Sigmoid colon (tissue), 7 donors: ENCODE data around the gene ZNHIT1. TPM values are rescaled to one million over a fixed set of nuclear protein-coding genes. Genes with fewer than 3 reads are reported as not detected.

Experiments
- DNase-seq: peaks from one replicate; pipeline ENCODE4 v3.0.0-alpha.2; 2019
- H3K27ac ChIP-seq, 4 donors: fragments of 200-600 bp; sonication (generic); one replicate each; pipeline ENCODE4 v1.5.1; 2016 to 2019; ENCODE audit warnings: mild to moderate bottlenecking in 1 of 4
- H3K27me3 ChIP-seq, 3 donors: fragments of 200-600 bp; sonication (generic); one replicate each; pipeline ENCODE4 v1.5.1; 2019; ENCODE audit warnings: mild to moderate bottlenecking in 1 of 3
- H3K36me3 ChIP-seq, 4 donors: fragments of 200-600 bp; sonication (generic); one replicate each; pipeline ENCODE4 v1.5.1; 2016 to 2019
- H3K4me1 ChIP-seq, 4 donors: fragments of 200-600 bp; sonication (generic); one replicate each; pipeline ENCODE4 v1.5.1; 2017 to 2019
- H3K4me3 ChIP-seq, 4 donors: fragments of 200-600 bp; sonication (generic); one replicate each; pipeline ENCODE4 v1.5.1; 2017 to 2019; ENCODE audit warnings: mild to moderate bottlenecking in 2 of 4, moderate library complexity in 1 of 4
- H3K9me3 ChIP-seq, 4 donors: fragments of 200-600 bp in 3 of 4; sonication (generic) in 3 of 4; one replicate each; pipeline versions ENCODE4 v1.5.1 to v1.6.1; 2013 to 2019
- EP300 ChIP-seq, 4 donors: sonication (generic); formaldehyde crosslinking; IDR thresholded peaks; one replicate each; pipeline ENCODE4 v1.6.1; 2017; ENCODE audit warnings: antibody characterized with exemption in 4 of 4
- POLR2A ChIP-seq, 2 donors: fragments of 450-650 bp; IDR thresholded peaks; one replicate each; pipeline ENCODE4 v1.6.1; 2016; ENCODE audit warnings: antibody characterized with exemption in 2 of 2, mild to moderate bottlenecking in 2 of 2, moderate library complexity in 2 of 2
- POLR2AphosphoS5 ChIP-seq, 4 donors: sonication (generic); formaldehyde crosslinking; IDR thresholded peaks; one replicate each; pipeline ENCODE4 v1.6.1; 2017; ENCODE audit warnings: antibody characterized with exemption in 4 of 4
- WGBS, 2 donors: extraction: QIAGEN DNeasy Blood & Tissue Kit; methylation state at CpG; one replicate each; pipeline ENCODE4 v1.1.7; 2013; 5-methylcytosine and 5-hydroxymethylcytosine counted together
- intact Hi-C: fragments of 100-400 bp; cut with DNase I; formaldehyde crosslinking; loops from one replicate; pipeline ENCODE4 v1.15.1; 2023
- polyA plus RNA-seq, 3 donors: library from polyadenylated mRNA; stranded (reverse); fragments of 200-250 nt; gene quantifications; one replicate each; pipeline ENCODE4 v1.2.3, GENCODE V29; 2013
- total RNA-seq, 4 donors: library from RNA; depleted of rRNA; stranded (reverse); fragments of >200 nt; gene quantifications; one replicate each; pipeline ENCODE4 v1.1.0, GENCODE V29; 2016
- TF ChIP-seq, protein P1 (sequence below), 4 experiments: fragments of 450-650 bp in 3 of 4; fragments of 200-600 bp in 1 of 4; IDR thresholded peaks; one replicate each; pipeline ENCODE4 v1.5.1; 2016 to 2019; ENCODE audit warnings: antibody characterized with exemption in 4 of 4, mild to moderate bottlenecking in 3 of 4, moderate library complexity in 2 of 4
- donor health status: healthy with polysubstance abuse.
- donor health status: Bipolar disorder and iron deficiency.
- donor health status: healthy.

ZNHIT1 gene
- total and polyA plus RNA-seq, 7 donors, result 64.8 to 200 (median 97.4) TPM

- peaks cover 13 to 58% (median 27%) of the 10 kb centered on the region in 4 donors for H3K36me3 ChIP-seq
- DNase-seq, result no peak
- intact Hi-C loops, result no loop called here
- peaks cover 10 to 24% (median 12%) of the 10 kb centered on the region in 3 donors for H3K27me3 ChIP-seq
- H3K4me1 ChIP-seq, result peaks cover 0 to 8% (median 7%) of the 10 kb centered on the region in 4 donors
- no peaks in the 10 kb centered on the region for H3K9me3 ChIP-seq
- no peak overlapping the region for H3K4me3 ChIP-seq
- TF ChIP-seq, protein P1, sequence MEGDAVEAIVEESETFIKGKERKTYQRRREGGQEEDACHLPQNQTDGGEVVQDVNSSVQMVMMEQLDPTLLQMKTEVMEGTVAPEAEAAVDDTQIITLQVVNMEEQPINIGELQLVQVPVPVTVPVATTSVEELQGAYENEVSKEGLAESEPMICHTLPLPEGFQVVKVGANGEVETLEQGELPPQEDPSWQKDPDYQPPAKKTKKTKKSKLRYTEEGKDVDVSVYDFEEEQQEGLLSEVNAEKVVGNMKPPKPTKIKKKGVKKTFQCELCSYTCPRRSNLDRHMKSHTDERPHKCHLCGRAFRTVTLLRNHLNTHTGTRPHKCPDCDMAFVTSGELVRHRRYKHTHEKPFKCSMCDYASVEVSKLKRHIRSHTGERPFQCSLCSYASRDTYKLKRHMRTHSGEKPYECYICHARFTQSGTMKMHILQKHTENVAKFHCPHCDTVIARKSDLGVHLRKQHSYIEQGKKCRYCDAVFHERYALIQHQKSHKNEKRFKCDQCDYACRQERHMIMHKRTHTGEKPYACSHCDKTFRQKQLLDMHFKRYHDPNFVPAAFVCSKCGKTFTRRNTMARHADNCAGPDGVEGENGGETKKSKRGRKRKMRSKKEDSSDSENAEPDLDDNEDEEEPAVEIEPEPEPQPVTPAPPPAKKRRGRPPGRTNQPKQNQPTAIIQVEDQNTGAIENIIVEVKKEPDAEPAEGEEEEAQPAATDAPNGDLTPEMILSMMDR (IDR thresholded peaks at IDR 0.05), result no peak
- no peak for TF ChIP-seq POLR2A (IDR thresholded peaks at IDR 0.05)
- no peak for TF ChIP-seq EP300 (IDR thresholded peaks at IDR 0.05)
- TF ChIP-seq POLR2AphosphoS5 (IDR thresholded peaks at IDR 0.05), result no peak
- WGBS, 2 donors, result 89% methylated on average over 19 of the region's 19 CpGs
- no peak overlapping the region for H3K27ac ChIP-seq
These were observed 11.3 kb upstream of the ZNHIT1 start for GRCh38 chr7:101206665-101207042.

DNA sequence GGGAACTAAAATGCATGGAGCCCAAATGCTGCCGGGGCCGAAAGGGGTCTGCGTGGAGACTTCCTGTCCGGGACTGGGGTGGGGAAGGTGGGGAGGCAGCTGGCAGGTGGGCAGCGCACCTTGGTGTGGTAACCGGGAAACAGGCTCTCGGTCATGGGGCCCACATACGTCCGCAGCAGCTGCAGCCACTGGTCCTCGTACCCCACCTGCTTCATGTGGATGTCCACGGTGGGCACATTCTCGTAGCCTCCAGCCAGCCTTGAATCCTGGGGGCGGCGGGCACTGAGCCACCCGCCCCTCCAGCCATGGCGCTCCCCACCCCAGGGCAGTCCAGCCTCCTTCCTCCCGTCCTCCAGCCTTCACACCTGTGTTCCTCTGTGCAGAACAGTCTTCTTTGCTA lies 10.5 kb upstream of the ZNHIT1 start:
- WGBS, 2 donors, result 93 to 94% methylated on average over 17 of the region's 17 CpGs
- no peak for TF ChIP-seq POLR2AphosphoS5 (IDR thresholded peaks at IDR 0.05)
- TF ChIP-seq EP300 (IDR thresholded peaks at IDR 0.05), result no peak
- TF ChIP-seq, protein P1 (IDR thresholded peaks at IDR 0.05), result no peak
- no peak for TF ChIP-seq POLR2A (IDR thresholded peaks at IDR 0.05)
- intact Hi-C loops, result no loop called here

GRCh38 chr7:101208794-101209193 lies 9.2 kb upstream of the ZNHIT1 start:
- Histone ChIP-seq H3K4me1 (no peaks in the 10 kb centered on the region), H3K27me3 (peaks cover 0 to 4% (median 0%) of the 10 kb centered on the region in 3 donors), H3K36me3 (peaks cover 18 to 79% (median 44%) of the 10 kb centered on the region in 4 donors), H3K9me3 (no peaks in the 10 kb centered on the region), H3K4me3 (no peak overlapping the region), H3K27ac (no peak overlapping the region)
- DNase-seq, result no peak
- 92 to 96% methylated on average over 14 of the region's 14 CpGs for WGBS, 2 donors
- TF ChIP-seq, protein P1 (IDR thresholded peaks at IDR 0.05), result no peak
- TF ChIP-seq POLR2AphosphoS5 (IDR thresholded peaks at IDR 0.05) (no peak), POLR2A (IDR thresholded peaks at IDR 0.05) (no peak), EP300 (IDR thresholded peaks at IDR 0.05) (no peak)
- intact Hi-C loops, result no loop called here

More for the DNA sequence above, 10.5 kb upstream of the ZNHIT1 start:
- DNase-seq, result no peak
- Histone ChIP-seq H3K27ac (no peak overlapping the region), H3K4me3 (no peak overlapping the region), H3K27me3 (peaks cover 2 to 16% (median 5%) of the 10 kb centered on the region in 3 donors), H3K4me1 (peaks cover 0 to under 1% (median 0%) of the 10 kb centered on the region in 4 donors), H3K36me3 (peaks cover 15 to 66% (median 35%) of the 10 kb centered on the region in 4 donors), H3K9me3 (no peaks in the 10 kb centered on the region)

- TF ChIP-seq, protein P1 (IDR thresholded peaks at IDR 0.05), result no peak
- TF ChIP-seq POLR2A (IDR thresholded peaks at IDR 0.05) (no peak), EP300 (IDR thresholded peaks at IDR 0.05) (no peak)
- peaks cover 0 to 7% (median 5%) of the 10 kb centered on the region in 4 donors for H3K4me1 ChIP-seq
- H3K36me3 ChIP-seq, result peaks cover 18 to 93% (median 51%) of the 10 kb centered on the region in 4 donors
- no peaks in the 10 kb centered on the region for H3K27me3 ChIP-seq
- H3K4me3 ChIP-seq, result no peak overlapping the region
- intact Hi-C loops, result loop anchor here (10.0 kb wide), 1 partner anchor 75 kb away; no protein-coding TSS in a partner anchor
- H3K27ac ChIP-seq, result no peak overlapping the region
- WGBS, 2 donors, result 93 to 95% methylated on average over 19 of the region's 19 CpGs
- H3K9me3 ChIP-seq, result no peaks in the 10 kb centered on the region
- DNase-seq, result no peak
These were observed 7.8 kb upstream of the ZNHIT1 start for GRCh38 chr7:101210143-101210542.

DNA sequence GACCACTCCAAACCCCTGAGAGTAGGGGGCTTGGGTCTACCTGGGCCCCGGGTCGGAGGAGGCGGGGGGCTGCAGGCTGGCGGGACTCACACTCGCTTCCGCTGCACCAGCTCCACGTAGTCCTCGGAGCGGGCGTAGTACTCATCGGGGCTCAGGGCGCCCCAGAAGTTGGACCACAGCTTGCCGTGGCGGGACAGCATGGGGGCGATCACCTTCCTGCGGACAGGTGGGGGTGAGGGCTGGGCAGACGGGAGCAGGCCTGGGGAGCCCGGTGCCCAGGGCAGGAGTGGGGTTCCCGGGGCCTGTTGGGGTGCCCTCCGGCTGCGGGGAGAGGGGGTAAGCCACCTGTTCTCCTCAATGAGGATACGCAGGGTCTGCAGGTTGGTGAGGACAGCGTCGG lies 6.5 kb upstream of the ZNHIT1 start:
- H3K4me3 ChIP-seq, result no peak overlapping the region
- H3K9me3 ChIP-seq, result no peaks in the 10 kb centered on the region
- peaks cover 18 to 93% (median 54%) of the 10 kb centered on the region in 4 donors for H3K36me3 ChIP-seq
- no peaks in the 10 kb centered on the region for H3K27me3 ChIP-seq
- H3K4me1 ChIP-seq, result peaks cover 0 to 21% (median 16%) of the 10 kb centered on the region in 4 donors
- 97 to 98% methylated on average over 24 of the region's 24 CpGs for WGBS, 2 donors
- TF ChIP-seq POLR2A (IDR thresholded peaks at IDR 0.05) (no peak), EP300 (IDR thresholded peaks at IDR 0.05) (no peak), POLR2AphosphoS5 (IDR thresholded peaks at IDR 0.05) (no peak)
- TF ChIP-seq, protein P1 (IDR thresholded peaks at IDR 0.05), result no peak
- no peak overlapping the region for H3K27ac ChIP-seq
- intact Hi-C loops, result loop anchor here (10.0 kb wide), 1 partner anchor 73 kb away; no protein-coding TSS in a partner anchor
- no peak for DNase-seq
